ENCODE data around the gene NEK8. TPM values are rescaled to one million over a fixed set of nuclear protein-coding genes. Genes with fewer than 3 reads are reported as not detected.

Gene NEK8
- total and polyA plus RNA-seq, 2 of the 8 experiments (the other 6 are each of a cell fraction or from before 2014, with no cell fraction given) = 14.9 to 23.3 TPM

GRCh38 chr17:28735242-28735722 lies 6.7 kb downstream of the NEK8 start:
- Histone ChIP-seq H3K4me2 (ENCODE audit: insufficient read depth in 1 of 2, low read depth in 2 of 2, low read length in 2 of 2) (no peak overlapping the region), H3K18ac (ENCODE audit: extremely low read depth, low read length) (no peak overlapping the region), H2BK15ac (ENCODE audit: low read length) (no peak overlapping the region), H3K9ac (replicated peaks in 1 of 4; ENCODE audit: extremely low read depth in 1 of 4, low read depth in 3 of 4, low read length in 3 of 4) (no peak overlapping the region), H3K23ac (ENCODE audit: insufficient read length) (no peak overlapping the region), H2AK5ac (ENCODE audit: low read depth, low read length) (no peak overlapping the region), H3K56ac (replicated peaks; ENCODE audit: insufficient read length, low read depth, low read length) (no peak overlapping the region), H2BK12ac (ENCODE audit: low read depth, low read length) (no peak overlapping the region), H3K14ac (ENCODE audit: insufficient read length) (no peak overlapping the region), H4K20me1 (replicated peaks in 1 of 2; ENCODE audit: control insufficient read depth in 1 of 2, insufficient read depth in 2 of 2, low read length in 2 of 2) (peaks cover 0 to 5% of the 10 kb centered on the region in 2 experiments), H2AFZ (ENCODE audit: low read length) (no peak overlapping the region), H3K79me1 (ENCODE audit: low read depth, low read length) (peaks cover 2% of the 10 kb centered on the region; the same call in 1 of the 2 replicates), H3K23me2 (ENCODE audit: low read depth, low read length) (no peaks in the 10 kb centered on the region), H3K4me1 (replicated peaks in 1 of 4; ENCODE audit: control insufficient read depth in 3 of 4, insufficient read depth in 4 of 4, low read length in 3 of 4) (no peaks in the 10 kb centered on the region), H4K91ac (replicated peaks; ENCODE audit: insufficient read length, low read length) (no peak overlapping the region), H2BK120ac (replicated peaks; ENCODE audit: low read depth, low read length) (no peak overlapping the region), H3K4ac (replicated peaks; ENCODE audit: insufficient read length, low read depth, low read length) (no peak overlapping the region), H3K27me3 (replicated peaks in 1 of 4; ENCODE audit: control insufficient read depth in 3 of 4, extremely low read depth in 1 of 4, insufficient read depth in 3 of 4, low read length in 3 of 4) (no peaks in the 10 kb centered on the region), H2BK5ac (ENCODE audit: low read depth, low read length) (no peak overlapping the region), H3K79me2 (ENCODE audit: control insufficient read depth in 1 of 2, insufficient read depth in 2 of 2, low read length in 2 of 2) (no peaks in the 10 kb centered on the region), H4K8ac (ENCODE audit: extremely low read depth, insufficient read depth, low read length) (no peak overlapping the region), H4K5ac (ENCODE audit: insufficient read length, low read depth, low read length) (no peak overlapping the region), H3K9me3 (ENCODE audit: insufficient read depth in 2 of 2, low read depth in 1 of 2, low read length in 1 of 2) (no peaks in the 10 kb centered on the region), H3K27ac (ENCODE audit: low read depth, low read length) (no peak overlapping the region), H3K36me3 (ENCODE audit: control insufficient read depth in 2 of 4, insufficient read depth in 4 of 4, low read length in 3 of 4) (peaks cover 9 to 17% (median 13%) of the 10 kb centered on the region in 4 experiments; a peak in 6 of 8 replicates), H2BK20ac (ENCODE audit: low read length) (no peak overlapping the region), H3K4me3 (ENCODE audit: extremely low read depth in 1 of 4, insufficient read depth in 2 of 4, low read depth in 3 of 4, low read length in 4 of 4) (no peak overlapping the region)
- FAIRE-seq (no peak), DNase-seq (ENCODE audit: low read depth in 1 of 2, low spot score in 2 of 2) (no peak)
- WGBS, 2 experiments (ENCODE audit: extremely low coverage in 1 of 2, insufficient coverage in 1 of 2, insufficient read length in 1 of 2, insufficient replicate concordance in 2 of 2, low coverage in 1 of 2, low lambda C conversion rate in 2 of 2, missing lambda C conversion rate in 1 of 2) = 90% methylated on average over 5 of the region's 5 CpGs; no CpG with 5 or more reads in 1 of the 2 experiments
- ChIA-PET CTCF (ENCODE audit: partially characterized antibody) (interaction anchor here (0.7 to 16.9 kb wide), 6 partner anchors 9 to 144 kb away, joined by 3 to 316 read pairs (median 5); partner anchors contain the start of genes RPL23A and TLCD1), POLR2A (ENCODE audit: partially characterized antibody) (interaction anchor here (0.8 to 17.6 kb wide), 4 partner anchors 10 to 16 kb away, joined by 3 to 813 read pairs (median 6); partner anchors contain the start of genes RPL23A and TRAF4)
- TF ChIP-seq FOSL1 (IDR thresholded peaks at IDR 0.05; ENCODE audit: insufficient read depth, low read depth, low read length) (no peak), CREB1 (IDR thresholded peaks at IDR 0.05) (no peak), SP1 (IDR thresholded peaks at IDR 0.05; ENCODE audit: low read depth, low read length) (no peak), BACH1 (IDR thresholded peaks at IDR 0.05; ENCODE audit: low read length) (no peak), MAFK (IDR thresholded peaks at IDR 0.05; ENCODE audit: low read depth, low read length) (no peak), GTF2F1 (IDR thresholded peaks at IDR 0.05; ENCODE audit: borderline replicate concordance, low read depth, low read length) (no peak), KDM4A (IDR thresholded peaks at IDR 0.05; ENCODE audit: low read depth, low read length, severe bottlenecking) (no peak), EGR1 (IDR thresholded peaks at IDR 0.05; ENCODE audit: borderline replicate concordance, low read depth, low read length) (no peak), TAF1 (IDR thresholded peaks at IDR 0.05; ENCODE audit: low read depth, low read length) (no peak), CHD2 (IDR thresholded peaks at IDR 0.05; ENCODE audit: low read length) (no peak), SRF (IDR thresholded peaks at IDR 0.05; ENCODE audit: low read depth, low read length) (no peak), HDAC2 (IDR thresholded peaks at IDR 0.05; ENCODE audit: borderline replicate concordance in 1 of 2, low read depth in 2 of 2, low read length in 2 of 2) (no peak), SUZ12 (IDR thresholded peaks at IDR 0.05; ENCODE audit: low read length) (no peak), SIX5 (IDR thresholded peaks at IDR 0.05; ENCODE audit: low read depth, low read length) (no peak), RBBP5 (IDR thresholded peaks at IDR 0.05; ENCODE audit: borderline replicate concordance, low read depth, low read length) (no peak)
